Measurements from ENCODE around the gene ARHGAP42.

Gene ARHGAP42

GRCh38 chr11:100918551-100919500 lies 231.7 kb downstream of the ARHGAP42 start:
- Histone ChIP-seq H3K4me3 (ENCODE audit: low read depth, low read length, poor library complexity, severe bottlenecking) (no peak overlapping the region), H3F3A (ENCODE audit: insufficient read depth, low read length) (no peaks in the 10 kb centered on the region), H3K36me3 (ENCODE audit: insufficient read depth, low read length) (no peaks in the 10 kb centered on the region), H3K27me3 (ENCODE audit: insufficient read depth, low read length) (no peaks in the 10 kb centered on the region), H3K9me2 (ENCODE audit: low read depth, low read length) (no peaks in the 10 kb centered on the region), H4K20me1 (ENCODE audit: insufficient read depth, low read length) (no peaks in the 10 kb centered on the region), H3K79me2 (ENCODE audit: insufficient read depth, low read length) (no peaks in the 10 kb centered on the region), H3K4me2 (ENCODE audit: low read length) (no peak overlapping the region), H3K9me3 (ENCODE audit: low read length) (no peaks in the 10 kb centered on the region), H3K4me1 (ENCODE audit: insufficient read depth, low read length, severe bottlenecking) (no peaks in the 10 kb centered on the region), H3K9ac (ENCODE audit: low read length) (no peak overlapping the region), H3K27ac (ENCODE audit: low read depth, low read length, poor library complexity, severe bottlenecking) (no peak overlapping the region), H2AFZ (ENCODE audit: low read length) (no peak overlapping the region)
- TF ChIP-seq CTCF (IDR thresholded peaks at IDR 0.05; ENCODE audit: low read length) (no peak), EZH2 (IDR thresholded peaks at IDR 0.05; ENCODE audit: borderline replicate concordance, low read length) (no peak)

- Histone ChIP-seq H3K27ac (ENCODE audit: low read depth, low read length, poor library complexity, severe bottlenecking) (no peak overlapping the region), H3K36me3 (ENCODE audit: insufficient read depth, low read length) (no peaks in the 10 kb centered on the region), H3K9me3 (ENCODE audit: low read length) (no peaks in the 10 kb centered on the region), H3F3A (ENCODE audit: insufficient read depth, low read length) (no peaks in the 10 kb centered on the region), H3K9me2 (ENCODE audit: low read depth, low read length) (no peaks in the 10 kb centered on the region), H3K4me3 (ENCODE audit: low read depth, low read length, poor library complexity, severe bottlenecking) (no peak overlapping the region), H3K27me3 (ENCODE audit: insufficient read depth, low read length) (no peaks in the 10 kb centered on the region), H4K20me1 (ENCODE audit: insufficient read depth, low read length) (no peaks in the 10 kb centered on the region), H2AFZ (ENCODE audit: low read length) (no peak overlapping the region), H3K79me2 (ENCODE audit: insufficient read depth, low read length) (no peaks in the 10 kb centered on the region), H3K4me1 (ENCODE audit: insufficient read depth, low read length, severe bottlenecking) (no peaks in the 10 kb centered on the region), H3K9ac (ENCODE audit: low read length) (no peak overlapping the region), H3K4me2 (ENCODE audit: low read length) (no peak overlapping the region)
- TF ChIP-seq EZH2 (IDR thresholded peaks at IDR 0.05; ENCODE audit: borderline replicate concordance, low read length) (no peak), CTCF (IDR thresholded peaks at IDR 0.05; ENCODE audit: low read length) (no peak)
Measured at GRCh38 chr11:100920593-100920992, 233.5 kb downstream of the ARHGAP42 start.

GRCh38 chr11:100922121-100922520 lies 235.0 kb downstream of the ARHGAP42 start:
- H3K36me3 ChIP-seq (ENCODE audit: insufficient read depth, low read length) = no peaks in the 10 kb centered on the region
- TF ChIP-seq EZH2 (IDR thresholded peaks at IDR 0.05; ENCODE audit: borderline replicate concordance, low read length) (no peak), CTCF (IDR thresholded peaks at IDR 0.05; ENCODE audit: low read length) (no peak)
- no peaks in the 10 kb centered on the region for H3K9me3 ChIP-seq (ENCODE audit: low read length)
- no peaks in the 10 kb centered on the region for H4K20me1 ChIP-seq (ENCODE audit: insufficient read depth, low read length)
- no peak overlapping the region for H3K4me2 ChIP-seq (ENCODE audit: low read length)
- no peak overlapping the region for H3K27ac ChIP-seq (ENCODE audit: low read depth, low read length, poor library complexity, severe bottlenecking)
- no peaks in the 10 kb centered on the region for H3K4me1 ChIP-seq (ENCODE audit: insufficient read depth, low read length, severe bottlenecking)
- no peaks in the 10 kb centered on the region for H3K9me2 ChIP-seq (ENCODE audit: low read depth, low read length)
- no peak overlapping the region for H3K9ac ChIP-seq (ENCODE audit: low read length)
- no peaks in the 10 kb centered on the region for H3K79me2 ChIP-seq (ENCODE audit: insufficient read depth, low read length)
- H3F3A ChIP-seq (ENCODE audit: insufficient read depth, low read length) = no peaks in the 10 kb centered on the region
- no peak overlapping the region for H2AFZ ChIP-seq (ENCODE audit: low read length)
- no peaks in the 10 kb centered on the region for H3K27me3 ChIP-seq (ENCODE audit: insufficient read depth, low read length)
- no peak overlapping the region for H3K4me3 ChIP-seq (ENCODE audit: low read depth, low read length, poor library complexity, severe bottlenecking)

Measured in OCI-LY1 (cell line).